ENCODE measurements around the gene DPYD. TPM values are rescaled to one million over a fixed set of nuclear protein-coding genes. Genes with fewer than 3 reads are reported as not detected.

The DPYD gene
- total RNA-seq, 2 experiments from 2014 or later = 7.5 to 7.9 TPM

- Mint-ChIP-seq H3K36me3 (no peaks in the 10 kb centered on the region), H3K27me3 (no peaks in the 10 kb centered on the region), H3K27ac (no peak overlapping the region), H3K4me1 (peaks cover 6% of the 10 kb centered on the region), H3K4me3 (no peak overlapping the region), H3K9me3 (no peaks in the 10 kb centered on the region)
- DNase-seq = no peak
These were observed 85.9 kb downstream of the DPYD start for GRCh38 chr1:97834899-97835298.

- H3K27me3 Mint-ChIP-seq = no peaks in the 10 kb centered on the region
- H3K4me1 Mint-ChIP-seq = peaks cover 6% of the 10 kb centered on the region
- no peak overlapping the region for H3K27ac Mint-ChIP-seq
- DNase-seq = no peak
- no peaks in the 10 kb centered on the region for H3K36me3 Mint-ChIP-seq
- H3K9me3 Mint-ChIP-seq = no peaks in the 10 kb centered on the region
- no peak overlapping the region for H3K4me3 Mint-ChIP-seq
These were observed 87.0 kb downstream of the DPYD start for GRCh38 chr1:97833881-97834280.

DNA sequence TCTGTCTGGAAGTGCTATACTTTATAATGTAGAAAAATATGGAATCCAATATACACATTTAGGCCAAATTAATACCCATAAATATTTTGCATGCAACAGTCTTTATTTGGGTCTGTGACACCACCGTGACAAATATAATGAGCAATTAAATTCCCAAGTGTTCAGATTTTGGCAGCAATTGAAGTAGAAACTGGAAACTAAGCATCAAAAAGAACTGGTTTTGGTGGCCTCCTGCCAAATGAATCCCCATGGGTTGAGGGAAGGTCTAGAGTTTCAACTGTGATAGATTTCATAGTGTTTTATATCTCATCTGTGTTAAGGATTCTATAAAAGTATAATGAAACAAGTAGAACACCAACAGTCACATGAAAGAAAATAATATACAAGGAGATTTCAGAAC, 88.4 kb downstream of the DPYD start:
- DNase-seq = no peak
- no peak overlapping the region for H3K4me3 Mint-ChIP-seq
- H3K9me3 Mint-ChIP-seq = no peaks in the 10 kb centered on the region
- no peaks in the 10 kb centered on the region for H3K27me3 Mint-ChIP-seq
- H3K27ac Mint-ChIP-seq = no peak overlapping the region
- H3K4me1 Mint-ChIP-seq = peaks cover 10% of the 10 kb centered on the region
- no peaks in the 10 kb centered on the region for H3K36me3 Mint-ChIP-seq

- Mint-ChIP-seq H3K27me3 (no peaks in the 10 kb centered on the region), H3K9me3 (no peaks in the 10 kb centered on the region), H3K36me3 (peaks cover 5% of the 10 kb centered on the region), H3K4me1 (peaks cover 7% of the 10 kb centered on the region), H3K27ac (no peak overlapping the region), H3K4me3 (no peak overlapping the region)
- peak; percentile 18 for DNase-seq
These were observed 92.9 kb downstream of the DPYD start for GRCh38 chr1:97827887-97828286.

DNA sequence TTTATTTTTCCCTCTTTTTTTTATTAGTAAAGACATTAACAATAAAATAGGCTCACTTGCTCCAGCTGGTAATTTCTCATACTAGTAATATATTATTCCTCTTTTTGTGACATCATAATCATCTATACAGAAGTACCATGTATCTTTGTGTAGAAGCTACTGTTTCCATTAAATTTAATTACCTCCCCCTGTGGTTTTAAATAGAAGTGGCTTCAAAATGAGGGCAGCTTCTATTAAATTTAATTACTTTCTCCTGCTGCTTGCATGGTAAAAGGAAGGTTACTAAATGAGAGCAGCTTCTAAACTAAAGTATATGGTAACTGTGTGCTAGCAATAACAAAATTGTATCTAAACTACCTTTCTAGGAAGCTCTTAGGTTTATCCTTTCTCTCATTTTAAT, 94.0 kb downstream of the DPYD start:
- Mint-ChIP-seq H3K9me3 (no peaks in the 10 kb centered on the region), H3K27ac (no peak overlapping the region), H3K4me1 (peaks cover 4% of the 10 kb centered on the region), H3K4me3 (no peak overlapping the region), H3K27me3 (no peaks in the 10 kb centered on the region), H3K36me3 (peaks cover 5% of the 10 kb centered on the region)
- DNase-seq = no peak

DNA sequence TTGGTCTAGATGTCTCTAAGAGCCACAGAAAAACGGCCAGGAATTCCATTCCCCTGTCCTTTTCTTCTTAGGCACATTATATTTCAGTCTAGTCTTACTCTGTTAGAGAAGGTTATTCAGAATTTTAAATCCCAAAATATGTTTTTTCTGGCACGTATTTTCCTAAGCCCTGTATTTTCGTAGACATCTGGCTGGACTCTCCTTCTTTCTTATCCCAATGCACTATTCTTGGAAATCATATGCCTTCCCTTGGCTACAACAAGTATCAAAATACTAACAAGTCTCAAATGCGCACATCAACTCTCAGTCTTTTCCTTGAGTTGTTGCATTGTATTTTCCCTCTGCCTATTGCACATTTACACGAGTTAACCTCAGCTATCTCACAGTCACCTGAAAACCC, 96.2 kb downstream of the DPYD start:
- Mint-ChIP-seq H3K4me1 (peaks cover 4% of the 10 kb centered on the region), H3K4me3 (no peak overlapping the region), H3K27ac (no peak overlapping the region), H3K36me3 (peaks cover 5% of the 10 kb centered on the region), H3K27me3 (no peaks in the 10 kb centered on the region), H3K9me3 (no peaks in the 10 kb centered on the region)
- no peak for DNase-seq

DNA sequence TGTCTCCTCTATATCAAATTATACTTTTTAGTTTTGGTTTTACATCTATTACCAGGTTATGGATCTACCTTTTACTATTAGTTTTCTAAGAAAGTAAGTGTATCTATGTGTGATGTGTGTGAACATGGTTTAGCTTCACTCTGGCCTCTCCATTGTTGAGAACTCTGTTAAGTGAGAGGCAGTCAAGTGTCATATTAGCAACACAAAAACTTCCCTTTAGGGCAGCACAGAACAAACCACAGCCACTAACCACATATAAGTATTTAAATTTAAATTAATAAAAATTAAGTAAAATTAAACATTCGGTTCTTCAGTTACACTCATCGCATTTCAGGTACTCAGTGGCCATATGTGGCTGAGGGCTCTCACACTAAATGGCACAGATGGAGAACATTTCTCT, 96.6 kb downstream of the DPYD start:
- H3K4me3 Mint-ChIP-seq = no peak overlapping the region
- H3K4me1 Mint-ChIP-seq = peaks cover 4% of the 10 kb centered on the region
- no peak overlapping the region for H3K27ac Mint-ChIP-seq
- no peaks in the 10 kb centered on the region for H3K27me3 Mint-ChIP-seq
- DNase-seq = no peak
- H3K36me3 Mint-ChIP-seq = peaks cover 5% of the 10 kb centered on the region
- H3K9me3 Mint-ChIP-seq = no peaks in the 10 kb centered on the region

DNA sequence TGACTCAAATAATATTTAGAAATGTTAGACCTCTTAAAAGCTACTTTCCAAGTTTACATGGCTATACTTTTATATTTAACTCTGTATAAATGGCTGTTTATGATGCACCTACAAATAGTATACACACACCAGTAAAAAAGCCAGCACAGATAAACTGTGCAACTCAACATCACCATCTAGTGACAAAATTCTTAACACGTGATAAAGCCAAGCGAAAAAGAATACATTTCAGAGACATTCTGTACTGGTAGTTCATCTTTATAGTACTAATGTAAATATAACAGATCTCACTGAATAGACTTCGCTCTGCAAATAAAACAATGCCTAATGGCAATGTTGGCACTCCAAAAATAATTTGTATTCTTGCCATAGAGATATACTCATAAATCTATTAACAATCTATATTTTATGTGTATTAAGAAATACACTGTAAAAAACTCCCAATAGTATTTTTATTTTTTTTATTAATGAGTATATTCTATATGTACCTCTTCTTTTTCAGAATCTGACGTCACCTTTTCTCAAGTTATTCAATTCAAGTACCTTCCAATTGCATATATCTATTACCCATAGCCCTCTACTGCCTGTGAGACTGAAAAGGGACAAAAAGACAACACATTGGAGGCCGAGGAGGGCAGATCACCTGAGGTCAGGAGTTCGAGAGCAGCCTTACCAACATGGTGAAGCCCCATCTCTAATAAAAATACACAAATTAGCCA, 100.2 kb downstream of the DPYD start:
- H3K4me1 Mint-ChIP-seq = no peaks in the 10 kb centered on the region
- H3K36me3 Mint-ChIP-seq = peaks cover 4% of the 10 kb centered on the region
- H3K4me3 Mint-ChIP-seq = no peak overlapping the region
- DNase-seq = no peak
- H3K9me3 Mint-ChIP-seq = no peaks in the 10 kb centered on the region
- no peak overlapping the region for H3K27ac Mint-ChIP-seq
- H3K27me3 Mint-ChIP-seq = no peaks in the 10 kb centered on the region

- no peak for DNase-seq
- Mint-ChIP-seq H3K27me3 (no peaks in the 10 kb centered on the region), H3K9me3 (no peaks in the 10 kb centered on the region), H3K4me1 (peaks cover 5% of the 10 kb centered on the region), H3K4me3 (no peak overlapping the region), H3K36me3 (peaks cover 9% of the 10 kb centered on the region), H3K27ac (no peak overlapping the region)
These were observed 103.9 kb downstream of the DPYD start for GRCh38 chr1:97816927-97817326.

DNA sequence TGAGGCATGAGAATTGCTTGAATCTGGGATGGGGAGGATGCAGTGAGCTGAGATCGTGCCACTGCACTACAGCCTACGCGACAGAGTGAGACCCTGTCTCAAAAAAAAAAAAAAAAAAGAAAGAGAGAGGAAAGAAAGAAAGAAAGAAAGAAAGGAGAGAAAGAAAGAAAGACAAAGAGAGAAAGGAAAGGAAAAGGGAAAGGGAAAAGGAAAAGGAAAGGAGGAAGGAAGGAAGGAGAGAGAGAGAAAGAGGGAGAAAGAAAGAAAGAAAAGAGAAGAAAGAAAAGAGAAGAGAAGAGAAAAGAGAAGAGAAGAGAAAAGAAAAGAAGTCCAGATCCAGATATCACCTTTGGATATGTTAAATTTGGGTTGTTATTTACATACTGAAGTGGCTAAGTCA, 106.0 kb downstream of the DPYD start:
- Mint-ChIP-seq H3K27ac (no peak overlapping the region), H3K27me3 (no peaks in the 10 kb centered on the region), H3K4me3 (no peak overlapping the region)

DNA sequence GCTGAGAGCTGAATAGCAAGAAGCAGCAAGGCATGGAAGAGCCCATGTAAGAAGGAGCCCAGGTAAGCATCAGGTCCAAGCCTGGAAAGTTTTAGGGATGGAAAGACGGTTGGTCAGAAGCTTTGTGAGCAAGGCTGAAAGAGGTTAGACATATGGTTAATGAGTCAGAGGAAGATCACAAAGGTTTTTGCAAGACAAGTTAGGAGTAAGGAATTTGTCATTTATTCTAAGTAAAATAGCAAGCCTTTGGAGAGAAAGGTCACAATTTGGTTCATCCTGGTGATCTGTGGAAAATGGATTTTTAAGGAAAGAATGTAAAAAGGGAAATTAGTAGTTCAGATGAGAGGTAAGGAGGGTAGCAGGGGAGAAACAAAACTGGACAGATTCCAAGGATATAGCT, 106.7 kb downstream of the DPYD start:
- Mint-ChIP-seq H3K9me3 (no peaks in the 10 kb centered on the region), H3K36me3 (peaks cover 25% of the 10 kb centered on the region), H3K4me3 (no peak overlapping the region), H3K27me3 (no peaks in the 10 kb centered on the region), H3K4me1 (peaks cover 5% of the 10 kb centered on the region), H3K27ac (no peak overlapping the region)
- no peak for DNase-seq

More for the DNA sequence above, 106.0 kb downstream of the DPYD start:
- DNase-seq = no peak
- H3K4me1 Mint-ChIP-seq = peaks cover 5% of the 10 kb centered on the region
- peaks cover 19% of the 10 kb centered on the region for H3K36me3 Mint-ChIP-seq
- no peaks in the 10 kb centered on the region for H3K9me3 Mint-ChIP-seq

- peaks cover 5% of the 10 kb centered on the region for H3K4me1 Mint-ChIP-seq
- H3K9me3 Mint-ChIP-seq = no peaks in the 10 kb centered on the region
- no peak overlapping the region for H3K4me3 Mint-ChIP-seq
- no peak overlapping the region for H3K27ac Mint-ChIP-seq
- H3K27me3 Mint-ChIP-seq = no peaks in the 10 kb centered on the region
- DNase-seq = no peak
- H3K36me3 Mint-ChIP-seq = peaks cover 26% of the 10 kb centered on the region
These were observed 108.8 kb downstream of the DPYD start for GRCh38 chr1:97812076-97812475.

DNA sequence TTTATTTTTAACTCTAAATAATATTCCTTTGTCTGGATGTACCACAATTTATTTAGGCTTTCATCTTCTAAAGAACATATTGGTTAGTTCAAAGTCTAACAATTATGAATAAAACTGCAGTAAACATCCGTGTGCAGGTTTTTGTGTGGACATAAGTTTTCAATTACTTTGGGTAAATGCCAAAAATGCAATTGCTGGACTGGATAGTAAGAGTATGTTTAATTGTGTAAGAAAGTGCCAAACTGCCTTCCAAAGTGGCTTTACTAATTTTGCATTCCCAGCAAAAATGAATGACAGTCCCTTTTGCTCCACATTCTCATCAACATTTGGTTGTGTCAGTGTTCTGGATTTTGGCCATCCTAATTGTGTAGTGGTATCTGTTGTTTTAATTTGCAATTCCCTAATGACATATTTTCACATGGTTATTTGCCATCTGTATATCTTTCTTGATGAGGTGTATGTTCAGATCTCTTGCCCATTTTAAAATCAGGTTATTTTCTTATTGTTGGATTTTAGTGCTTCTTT, 113.8 kb downstream of the DPYD start:
- Mint-ChIP-seq H3K36me3 (peaks cover 17% of the 10 kb centered on the region), H3K4me3 (no peak overlapping the region), H3K27me3 (no peaks in the 10 kb centered on the region), H3K4me1 (peaks cover 2% of the 10 kb centered on the region), H3K27ac (no peak overlapping the region), H3K9me3 (no peaks in the 10 kb centered on the region)
- no peak for DNase-seq

DNA sequence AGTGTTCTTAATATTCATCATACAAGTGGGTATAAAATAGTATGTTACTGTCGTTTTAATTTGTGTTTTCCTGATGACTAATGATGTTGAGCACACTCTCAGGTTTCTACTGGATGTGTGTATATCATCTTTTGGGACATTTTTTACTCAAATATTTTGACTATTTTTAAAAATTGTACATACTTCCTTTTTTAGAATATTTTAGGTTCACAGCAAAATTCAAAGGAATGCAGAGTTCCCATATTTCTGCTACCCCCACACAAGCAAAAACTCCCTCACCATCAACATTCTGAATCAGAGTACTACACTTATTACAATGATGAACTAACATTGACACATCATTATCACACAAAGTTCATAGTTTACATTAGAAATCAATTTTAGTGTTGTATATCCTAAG, 114.5 kb downstream of the DPYD start:
- peaks cover 16% of the 10 kb centered on the region for H3K36me3 Mint-ChIP-seq
- no peak overlapping the region for H3K27ac Mint-ChIP-seq
- H3K9me3 Mint-ChIP-seq = no peaks in the 10 kb centered on the region
- no peaks in the 10 kb centered on the region for H3K27me3 Mint-ChIP-seq
- no peak overlapping the region for H3K4me3 Mint-ChIP-seq
- no peak for DNase-seq
- H3K4me1 Mint-ChIP-seq = peaks cover 2% of the 10 kb centered on the region

GRCh38 chr1:97805093-97805492, 115.7 kb downstream of the DPYD start:
- Mint-ChIP-seq H3K27ac (no peak overlapping the region), H3K9me3 (no peaks in the 10 kb centered on the region), H3K36me3 (peaks cover 10% of the 10 kb centered on the region), H3K4me1 (peaks cover 2% of the 10 kb centered on the region), H3K27me3 (no peaks in the 10 kb centered on the region), H3K4me3 (no peak overlapping the region)
- no peak for DNase-seq

DNA sequence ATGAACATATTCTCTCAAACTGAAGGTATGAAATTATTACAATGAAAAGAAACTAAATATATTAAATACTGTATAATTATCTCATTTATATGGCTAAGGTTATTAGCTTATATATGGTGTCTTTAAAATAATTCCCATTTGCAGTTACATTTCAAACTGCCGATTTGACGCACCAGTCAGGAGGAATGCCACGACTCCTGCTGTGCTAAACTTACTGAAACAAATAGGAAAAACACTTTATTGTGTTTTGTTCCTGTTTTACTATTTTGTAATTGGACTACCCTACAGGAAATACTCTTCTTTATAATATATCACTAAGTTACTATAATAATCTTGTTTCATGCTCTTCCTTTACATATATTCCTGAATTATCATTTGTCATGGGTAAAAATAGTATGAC, 117.8 kb downstream of the DPYD start:
- peaks cover 3% of the 10 kb centered on the region for H3K36me3 Mint-ChIP-seq
- no peaks in the 10 kb centered on the region for H3K9me3 Mint-ChIP-seq
- no peak overlapping the region for H3K27ac Mint-ChIP-seq
- no peak overlapping the region for H3K4me3 Mint-ChIP-seq
- H3K27me3 Mint-ChIP-seq = no peaks in the 10 kb centered on the region
- no peak for DNase-seq
- peaks cover 2% of the 10 kb centered on the region for H3K4me1 Mint-ChIP-seq
